ACHN (cell line): ENCODE measurements around the gene MAML3.
A peak's percentile ranks its signal among the peaks of the same experiment; 100 is the strongest.

Experiments
- DNase-seq: peaks from one replicate; pipeline ENCODE4 v3.0.0-alpha.2; 2015
- in situ Hi-C: cut with HindIII; loops from 2 replicates; pipeline ENCODE4 v1.10.0; 2017; ENCODE audit warnings: low sequenced_read_pairs, low pct_ligation_motif_present, low pct_unique_long_range_greater_than_20kb

The MAML3 gene

GRCh38 chr4:140059159-140059558, 94.8 kb downstream of the MAML3 start:
- in situ Hi-C loops, result no loop called here
- DNase-seq, result no peak

- in situ Hi-C loops, result no loop called here
- no peak for DNase-seq
Measured at GRCh38 chr4:140057701-140058100, 96.3 kb downstream of the MAML3 start.

GRCh38 chr4:140056015-140056414, 98.0 kb downstream of the MAML3 start:
- DNase-seq, result no peak

GRCh38 chr4:140054861-140055260, 99.1 kb downstream of the MAML3 start:
- in situ Hi-C loops, result no loop called here

More at GRCh38 chr4:140056015-140056414, 98.0 kb downstream of the MAML3 start:
- in situ Hi-C loops, result no loop called here

GRCh38 chr4:140053185-140053584, 100.8 kb downstream of the MAML3 start:
- in situ Hi-C loops, result no loop called here
- no peak for DNase-seq

More at GRCh38 chr4:140054861-140055260, 99.1 kb downstream of the MAML3 start:
- no peak for DNase-seq

- DNase-seq, result peak; percentile 25
- in situ Hi-C loops, result no loop called here
Measured at GRCh38 chr4:140052050-140052449, 101.9 kb downstream of the MAML3 start.

- no peak for DNase-seq
- in situ Hi-C loops, result no loop called here
Measured at GRCh38 chr4:140049849-140050637, 103.9 kb downstream of the MAML3 start.

GRCh38 chr4:140049024-140049848, 104.7 kb downstream of the MAML3 start:
- in situ Hi-C loops, result no loop called here

GRCh38 chr4:140048419-140048995, 105.5 kb downstream of the MAML3 start:
- in situ Hi-C loops, result no loop called here
- no peak for DNase-seq

More at GRCh38 chr4:140049024-140049848, 104.7 kb downstream of the MAML3 start:
- no peak for DNase-seq

- in situ Hi-C loops, result no loop called here
- DNase-seq, result no peak
Measured at GRCh38 chr4:140047786-140048185, 106.2 kb downstream of the MAML3 start.

- no peak for DNase-seq
- in situ Hi-C loops, result no loop called here
Measured at GRCh38 chr4:140047017-140047640, 106.9 kb downstream of the MAML3 start.

- in situ Hi-C loops, result no loop called here
- DNase-seq, result no peak
Measured at GRCh38 chr4:140046543-140046942, 107.4 kb downstream of the MAML3 start.

GRCh38 chr4:140046016-140046415, 108.0 kb downstream of the MAML3 start:
- in situ Hi-C loops, result no loop called here
- DNase-seq, result no peak

GRCh38 chr4:140044337-140044902, 109.6 kb downstream of the MAML3 start:
- no peak for DNase-seq
- in situ Hi-C loops, result no loop called here

GRCh38 chr4:140042634-140043033, 111.3 kb downstream of the MAML3 start:
- in situ Hi-C loops, result no loop called here
- no peak for DNase-seq

- no peak for DNase-seq
- in situ Hi-C loops, result no loop called here
Measured at GRCh38 chr4:140038031-140038533, 115.9 kb downstream of the MAML3 start.

- DNase-seq, result no peak
- in situ Hi-C loops, result no loop called here
Measured at GRCh38 chr4:140037353-140038030, 116.5 kb downstream of the MAML3 start.

GRCh38 chr4:140031706-140032105, 122.3 kb downstream of the MAML3 start:
- in situ Hi-C loops, result no loop called here
- DNase-seq, result no peak
